ENCODE results near the gene CDH1.

The CDH1 gene

DNA sequence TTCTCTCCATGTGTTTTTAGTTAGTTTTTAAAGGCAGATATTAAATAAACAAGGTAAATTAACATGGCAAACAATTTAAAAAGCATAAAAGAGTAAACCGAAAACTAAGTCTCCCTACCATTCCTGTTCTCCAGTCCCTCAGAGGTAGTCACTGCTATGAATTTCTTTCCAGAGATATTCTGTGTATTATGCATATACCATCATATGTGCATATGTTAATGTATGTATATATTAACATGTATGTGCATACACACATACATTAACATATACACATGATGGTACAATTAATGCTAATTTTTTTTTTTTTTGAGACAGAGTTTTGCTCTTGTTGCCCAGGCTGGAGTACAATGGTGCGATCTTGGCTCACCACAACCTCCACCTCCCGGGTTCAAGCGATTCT is 138.8 kb downstream of the CDH1 start:
- DNase-seq = no peak
- intact Hi-C loops (cut with DNase I) = no loop called here

DNA sequence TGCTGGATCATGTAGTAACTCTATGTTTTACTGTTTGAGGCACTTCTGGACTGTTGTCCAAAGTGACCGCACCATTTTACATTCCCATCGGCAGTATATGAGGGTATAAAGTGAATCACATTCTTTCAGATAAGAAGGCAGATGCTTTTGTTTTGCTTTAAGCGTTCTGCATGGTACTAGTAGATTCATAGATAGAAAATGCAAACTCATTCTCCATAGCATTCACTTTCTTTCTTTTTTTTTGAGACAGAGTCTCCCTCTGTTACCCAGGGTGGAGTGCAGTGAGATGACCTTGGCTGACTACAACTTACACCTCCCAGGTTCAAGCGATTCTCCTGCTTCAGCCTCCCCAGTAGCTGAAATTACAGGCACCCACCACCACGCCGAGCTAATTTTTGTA is 146.6 kb downstream of the CDH1 start:
- intact Hi-C loops (cut with DNase I) = no loop called here
- DNase-seq = no peak

DNA sequence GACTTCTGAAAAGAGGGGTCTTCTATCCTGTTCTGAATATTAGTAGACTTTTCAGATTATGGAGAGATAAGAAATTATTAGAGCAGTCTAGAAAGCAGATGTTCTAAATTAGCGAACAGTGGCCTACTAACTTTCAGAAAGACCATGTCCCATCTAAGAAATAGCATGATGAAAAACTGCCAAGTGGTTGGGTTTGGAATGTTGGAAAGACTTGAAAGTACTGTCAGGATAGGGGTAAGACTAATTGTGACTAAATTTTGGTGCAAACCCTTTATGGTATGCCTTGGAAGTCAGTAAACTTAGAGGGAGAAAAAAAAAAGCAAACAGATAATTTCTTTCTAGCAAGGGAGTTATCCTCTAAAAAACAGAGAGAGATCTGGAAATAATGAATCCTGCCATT is 147.3 kb downstream of the CDH1 start:
- no peak for DNase-seq
- intact Hi-C loops (cut with DNase I) = no loop called here
